Spleen (tissue), 7 donors: ENCODE measurements around the gene RNF180.

Experiments
- CTCF ChIP-seq, 11 experiments: fragments of 200-600 bp in 7 of 11; fragments of 450-650 bp in 4 of 11; sonication (generic) in 4 of 11; IDR thresholded peaks in 8 of 11; conservative IDR thresholded peaks in 3 of 11; 1 replicate in 7 of 11; 2 replicates in 4 of 11; pipeline versions ENCODE4 v1.4.0 to v1.8.0; 2016 to 2021; ENCODE audit warnings: antibody characterized with exemption in 11 of 11, inconsistent platforms in 4 of 11, mild to moderate bottlenecking in 1 of 11
- POLR2A ChIP-seq, 3 donors: fragments of 450-650 bp; IDR thresholded peaks; one replicate each; pipeline ENCODE4 v1.5.1; 2017; ENCODE audit warnings: antibody characterized with exemption in 3 of 3, mild to moderate bottlenecking in 1 of 3
- donor health status: DM: no; HTN: no; CAD: no; lungs with moderate emphysema.
- donor health status: DM: no; HTN: no; CAD: no.
- donor health status: DM: no; HTN: no; CAD: no.

GRCh38 chr5:64273276-64273675 lies 107.6 kb downstream of the RNF180 start:
- TF ChIP-seq CTCF (IDR thresholded peaks at IDR 0.05 in 8 of 11, conservative IDR thresholded peaks at IDR 0.05 in 3 of 11) = no peak
- no peak for TF ChIP-seq POLR2A (IDR thresholded peaks at IDR 0.05)
